Sigmoid colon (tissue), 4 donors: ENCODE measurements around the gene IL20RA.

Source experiments
- EP300 ChIP-seq, 4 donors: sonication (generic); formaldehyde crosslinking; IDR thresholded peaks; one replicate each; pipeline ENCODE4 v1.6.1; 2017; ENCODE audit warnings: antibody characterized with exemption in 4 of 4
- POLR2A ChIP-seq, 2 donors: fragments of 450-650 bp; IDR thresholded peaks; one replicate each; pipeline ENCODE4 v1.6.1; 2016; ENCODE audit warnings: antibody characterized with exemption in 2 of 2, mild to moderate bottlenecking in 2 of 2, moderate library complexity in 2 of 2
- POLR2AphosphoS5 ChIP-seq, 4 donors: sonication (generic); formaldehyde crosslinking; IDR thresholded peaks; one replicate each; pipeline ENCODE4 v1.6.1; 2017; ENCODE audit warnings: antibody characterized with exemption in 4 of 4
- TF ChIP-seq, protein P1 (sequence below), 4 experiments: fragments of 450-650 bp in 3 of 4; fragments of 200-600 bp in 1 of 4; IDR thresholded peaks; one replicate each; pipeline ENCODE4 v1.5.1; 2016 to 2019; ENCODE audit warnings: antibody characterized with exemption in 4 of 4, mild to moderate bottlenecking in 3 of 4, moderate library complexity in 2 of 4

DNA sequence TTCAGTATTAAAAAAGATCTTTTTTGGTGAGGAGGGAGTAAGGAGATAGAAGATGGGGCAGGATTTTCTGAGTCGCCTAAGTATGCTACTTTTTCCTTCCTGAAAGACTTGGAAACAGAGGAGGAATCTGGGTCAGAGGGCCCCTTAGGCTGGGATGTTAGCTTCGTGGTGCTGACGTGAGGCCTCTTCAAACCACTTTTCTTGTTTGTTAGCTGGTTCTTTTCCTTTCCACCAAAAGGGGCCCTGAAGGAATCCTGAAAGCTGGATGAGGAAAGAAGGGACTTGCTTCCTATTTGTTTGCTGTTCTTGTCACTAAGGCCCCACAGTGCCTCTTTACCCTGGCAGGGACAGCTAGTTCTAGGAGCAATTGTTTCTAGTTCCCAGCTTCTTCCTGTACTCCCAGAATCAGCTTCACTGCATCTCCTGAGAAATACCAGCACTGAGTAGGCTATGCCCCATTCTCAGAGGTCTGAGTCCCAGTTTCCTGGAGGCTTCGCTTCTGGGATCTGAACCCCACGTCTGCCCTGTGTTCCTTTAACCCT, 2.2 kb upstream of the IL20RA start:
- TF ChIP-seq POLR2A (IDR thresholded peaks at IDR 0.05) (no peak), EP300 (IDR thresholded peaks at IDR 0.05) (no peak), POLR2AphosphoS5 (IDR thresholded peaks at IDR 0.05) (no peak)
- TF ChIP-seq, protein P1, sequence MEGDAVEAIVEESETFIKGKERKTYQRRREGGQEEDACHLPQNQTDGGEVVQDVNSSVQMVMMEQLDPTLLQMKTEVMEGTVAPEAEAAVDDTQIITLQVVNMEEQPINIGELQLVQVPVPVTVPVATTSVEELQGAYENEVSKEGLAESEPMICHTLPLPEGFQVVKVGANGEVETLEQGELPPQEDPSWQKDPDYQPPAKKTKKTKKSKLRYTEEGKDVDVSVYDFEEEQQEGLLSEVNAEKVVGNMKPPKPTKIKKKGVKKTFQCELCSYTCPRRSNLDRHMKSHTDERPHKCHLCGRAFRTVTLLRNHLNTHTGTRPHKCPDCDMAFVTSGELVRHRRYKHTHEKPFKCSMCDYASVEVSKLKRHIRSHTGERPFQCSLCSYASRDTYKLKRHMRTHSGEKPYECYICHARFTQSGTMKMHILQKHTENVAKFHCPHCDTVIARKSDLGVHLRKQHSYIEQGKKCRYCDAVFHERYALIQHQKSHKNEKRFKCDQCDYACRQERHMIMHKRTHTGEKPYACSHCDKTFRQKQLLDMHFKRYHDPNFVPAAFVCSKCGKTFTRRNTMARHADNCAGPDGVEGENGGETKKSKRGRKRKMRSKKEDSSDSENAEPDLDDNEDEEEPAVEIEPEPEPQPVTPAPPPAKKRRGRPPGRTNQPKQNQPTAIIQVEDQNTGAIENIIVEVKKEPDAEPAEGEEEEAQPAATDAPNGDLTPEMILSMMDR (IDR thresholded peaks at IDR 0.05): no peak
